Measurements from ENCODE around the gene VIL1. TPM values are rescaled to one million over a fixed set of nuclear protein-coding genes. Genes with fewer than 3 reads are reported as not detected.
A peak's percentile ranks its signal among the peaks of the same experiment; 100 is the strongest.

VIL1 gene
- total and polyA plus RNA-seq, 2 of the 13 experiments (the other 11 are each of a cell fraction or from before 2014, with no cell fraction given): 287 to 301 TPM

- no peak for TF ChIP-seq SRSF1 (optimal IDR thresholded peaks at IDR 0.05; ENCODE audit: low read depth, low read length)
- TF ChIP-seq ETV6 (CRISPR knock-in tag; conservative IDR thresholded peaks at IDR 0.05): peak; percentile 37; the same call in 1 of the 2 replicates
- TF ChIP-seq HIC2 (CRISPR knock-in tag; IDR thresholded peaks at IDR 0.05; ENCODE audit: low read depth): no peak
- TF ChIP-seq ZSCAN5A (CRISPR knock-in tag; IDR thresholded peaks at IDR 0.05; ENCODE audit: borderline replicate concordance): 0 out of 2 replicates have a peak, but pooled peaks have one; percentile 3
- no peak for TF ChIP-seq NCOA2 (CRISPR knock-in tag; IDR thresholded peaks at IDR 0.05)
- TF ChIP-seq PITX1 (CRISPR knock-in tag; IDR thresholded peaks at IDR 0.05): peak; percentile 22; the same call in 1 of the 2 replicates
Measured at GRCh38 chr2:218406949-218407618, 11.8 kb upstream of the VIL1 start (continued).

GRCh38 chr2:218407717-218408116, 11.2 kb upstream of the VIL1 start:
- ATAC-seq (no peak), FAIRE-seq (no peak), DNase-seq (ENCODE audit: low spot score) (no peak)
- WGBS (ENCODE audit: low lambda C conversion rate): 73% methylated on average over 8 of the region's 8 CpGs
- Histone ChIP-seq H2AFZ (ENCODE audit: low read length) (no peak overlapping the region), H3K4me1 (ENCODE audit: insufficient read depth, low read length) (peaks cover 50% of the 10 kb centered on the region), H3K27me3 (ENCODE audit: control insufficient read depth in 1 of 2, insufficient read depth in 2 of 2, low read length in 2 of 2) (no peaks in the 10 kb centered on the region), H3K4me3 (replicated peaks in 1 of 3; ENCODE audit: insufficient read depth in 1 of 3, low read depth in 2 of 3, low read length in 3 of 3) (peak overlapping the region in 1 of 3 experiments; percentile 86; a peak in 1 of 6 replicates), H3K36me3 (replicated peaks in 1 of 2; ENCODE audit: control insufficient read depth in 1 of 2, insufficient read depth in 2 of 2, low read length in 2 of 2) (peaks cover 10 to 20% of the 10 kb centered on the region in 2 experiments; a peak in 4 of 5 replicates), H4K20me1 (ENCODE audit: insufficient read depth, low read length) (no peaks in the 10 kb centered on the region; the same call in 1 of the 2 replicates), H3K9me3 (ENCODE audit: low read length) (no peaks in the 10 kb centered on the region), H3K9ac (ENCODE audit: insufficient read depth, low read depth, low read length) (no peak overlapping the region), H3K79me2 (ENCODE audit: insufficient read depth, low read length) (peaks cover 6% of the 10 kb centered on the region), H3K4me2 (ENCODE audit: low read depth, low read length) (peak overlapping the region; percentile 100), H3K27ac (ENCODE audit: extremely low read length, insufficient read depth, low read length) (no peak overlapping the region)
- CTCF ChIA-PET (ENCODE audit: low intra/inter-chr PET ratio, low total read pairs): interaction anchor here (1.2 to 1.4 kb wide), 2 partner anchors 107 to 109 kb away, joined by 3 to 4 read pairs; no protein-coding TSS in a partner anchor
- BruUV-seq (replicated peaks): no TSS peak
- POLR2A ChIA-PET: interaction anchor here (0.8 to 2.7 kb wide), 2 partner anchors 10 to 12 kb away, joined by 3 to 17 read pairs; partner anchors contain the start of gene VIL1
- intact Hi-C loops (cut with micrococcal nuclease; ENCODE audit: unreplicated experiment) (loop anchor here (2.0 kb wide), 1 partner anchor 37 kb away; no protein-coding TSS in a partner anchor), in situ Hi-C loops (cut with HindIII; ENCODE audit: extremely low pct_ligation_motif_present, low pct_unique_long_range_greater_than_20kb) (loop anchor here (5.0 kb wide), 1 partner anchor 60 kb away; no protein-coding TSS in a partner anchor)
- TF ChIP-seq PRPF4 (IDR thresholded peaks at IDR 0.05; ENCODE audit: low read depth, low read length, poor library complexity, severe bottlenecking) (no peak), ZBTB7A (CRISPR knock-in tag; IDR thresholded peaks at IDR 0.05) (no peak), GRHL1 (CRISPR knock-in tag; conservative IDR thresholded peaks at IDR 0.05) (no peak), ZC3H13 (CRISPR knock-in tag; IDR thresholded peaks at IDR 0.05) (no peak), THAP9 (CRISPR knock-in tag; IDR thresholded peaks at IDR 0.05; ENCODE audit: borderline replicate concordance) (no peak), MBD4 (IDR thresholded peaks at IDR 0.05; ENCODE audit: borderline replicate concordance, low read length) (no peak), HOXA3 (CRISPR knock-in tag; IDR thresholded peaks at IDR 0.05) (0 out of 2 replicates have a peak, but pooled peaks have one; percentile 6), GTF3A (CRISPR knock-in tag; conservative IDR thresholded peaks at IDR 0.05) (no peak)

All from HepG2 (cell line).